ENCODE data around the gene LRP2.
"Not testable (repeated sequence)": the region's sequence is repeated elsewhere in the genome, so short reads cannot be mapped to it uniquely, and the experiment has no call there.

Gene LRP2

GRCh38 chr2:169362118-169362893 lies at the start of gene LRP2:
TSS of gene LRP2 (minus strand) at chr2:169362534. CDS start at chr2:169362399, 135 bp downstream.
- no peak for DNase-seq

- DNase-seq: no peak
Observed at GRCh38 chr2:169406891-169407290, 44.6 kb upstream of the LRP2 start.

- DNase-seq: not testable (repeated sequence)
Observed at GRCh38 chr2:169399491-169399890, 37.2 kb upstream of the LRP2 start.

- DNase-seq: no peak
Observed at GRCh38 chr2:169397697-169398096, 35.4 kb upstream of the LRP2 start.

- no peak for DNase-seq
Observed at GRCh38 chr2:169395821-169396374, 33.6 kb upstream of the LRP2 start.

GRCh38 chr2:169393068-169393590 lies 30.8 kb upstream of the LRP2 start:
- no peak for DNase-seq

GRCh38 chr2:169391236-169391635 lies 28.9 kb upstream of the LRP2 start:
- DNase-seq: no peak

- DNase-seq: no peak
Observed at GRCh38 chr2:169388161-169388560, 25.8 kb upstream of the LRP2 start.

GRCh38 chr2:169386722-169387121 lies 24.4 kb upstream of the LRP2 start:
- DNase-seq: no peak

GRCh38 chr2:169384816-169385215 lies 22.5 kb upstream of the LRP2 start:
- no peak for DNase-seq

- no peak for DNase-seq
Observed at GRCh38 chr2:169372561-169372960, 10.2 kb upstream of the LRP2 start.

GRCh38 chr2:169366066-169366465 lies 3.7 kb upstream of the LRP2 start:
- no peak for DNase-seq

GRCh38 chr2:169365029-169365480 lies 2.7 kb upstream of the LRP2 start:
- DNase-seq: no peak

- no peak for DNase-seq
Observed at GRCh38 chr2:169363560-169364150, 1.3 kb upstream of the LRP2 start.

GRCh38 chr2:169362894-169363559 lies 693 bp upstream of the LRP2 start:
- DNase-seq: no peak

- DNase-seq: no peak
Observed at GRCh38 chr2:169361706-169362117, 622 bp downstream of the LRP2 start.

- no peak for DNase-seq
Observed at GRCh38 chr2:169360984-169361705, 1.2 kb downstream of the LRP2 start.

- no peak for DNase-seq
Observed at GRCh38 chr2:169358016-169358415, 4.3 kb downstream of the LRP2 start.

GRCh38 chr2:169354244-169354643 lies 8.1 kb downstream of the LRP2 start:
- DNase-seq: no peak

GRCh38 chr2:169351725-169352124 lies 10.6 kb downstream of the LRP2 start:
- DNase-seq: no peak

GRCh38 chr2:169349535-169349934 lies 12.8 kb downstream of the LRP2 start:
- no peak for DNase-seq

GRCh38 chr2:169348321-169349024 lies 13.9 kb downstream of the LRP2 start:
- no peak for DNase-seq

Measured in NCI-H1417 treated with DMSO at 0.1 percent for 48 hours (cell line).